ENCODE data around the gene RTL1. TPM values are rescaled to one million over a fixed set of nuclear protein-coding genes. Genes with fewer than 3 reads are reported as not detected.

The RTL1 gene
- total RNA-seq, 1 experiment from 2014 or later, result not detected

GRCh38 chr14:100878271-100879146 lies 25.0 kb downstream of the RTL1 start:
- Mint-ChIP-seq H3K4me3 (no peak overlapping the region), H3K27ac (peak overlapping the region in 1 of 3 experiments; percentile 82; a peak in 2 of 7 replicates), H3K9me3 (peaks cover 10 to 20% of the 10 kb centered on the region in 2 experiments), H3K27me3 (ENCODE audit: low read depth) (peaks cover 17% of the 10 kb centered on the region), H3K4me1 (no peaks in the 10 kb centered on the region), H3K36me3 (ENCODE audit: insufficient read depth in 1 of 3, low read depth in 3 of 3) (peaks cover 6 to 12% (median 8%) of the 10 kb centered on the region in 3 experiments; a peak in 6 of 7 replicates)
- Histone ChIP-seq H4K91ac (ENCODE audit: insufficient read length, low read depth, low read length) (no peak overlapping the region), H3K23me2 (ENCODE audit: insufficient read length, low read depth, low read length, poor library complexity, severe bottlenecking) (no peaks in the 10 kb centered on the region), H3K27ac (ENCODE audit: insufficient read length, low read depth, low read length) (no peak overlapping the region), H2BK120ac (ENCODE audit: low read depth, low read length, poor library complexity, severe bottlenecking) (no peak overlapping the region), H3T11ph (ENCODE audit: low read length) (no peak overlapping the region), H3K9ac (ENCODE audit: extremely low read depth, insufficient read length, low read length) (no peak overlapping the region), H2AK5ac (ENCODE audit: insufficient read length, low read length) (no peak overlapping the region), H3K79me1 (ENCODE audit: insufficient read depth, low read depth, low read length, poor library complexity, severe bottlenecking) (no peaks in the 10 kb centered on the region), H2BK15ac (ENCODE audit: low read depth, low read length) (no peak overlapping the region), H4K8ac (replicated peaks; ENCODE audit: insufficient read length, low read depth, low read length) (no peak overlapping the region), H3K4me2 (ENCODE audit: insufficient read depth, insufficient read length, low read length) (no peak overlapping the region), H3K4me1 (ENCODE audit: insufficient read depth, low read length) (no peaks in the 10 kb centered on the region), H4K5ac (ENCODE audit: insufficient read length, low read depth, low read length) (no peak overlapping the region), H2BK12ac (ENCODE audit: insufficient read length, low read depth, low read length) (no peak overlapping the region), H3K18ac (ENCODE audit: insufficient read length, low read depth, low read length) (peak overlapping the region; percentile 32), H3K56ac (ENCODE audit: insufficient read length, low read depth, low read length) (no peak overlapping the region), H3K9me3 (ENCODE audit: control insufficient read depth, low read depth, low read length) (no peaks in the 10 kb centered on the region), H3K79me2 (ENCODE audit: insufficient read depth, low read length) (no peaks in the 10 kb centered on the region), H2BK20ac (ENCODE audit: low read depth, low read length, poor library complexity, severe bottlenecking) (no peak overlapping the region), H2BK5ac (ENCODE audit: insufficient read length, low read length) (no peak overlapping the region), H3K27me3 (ENCODE audit: insufficient read depth, low read length) (no peaks in the 10 kb centered on the region), H4K20me1 (ENCODE audit: control insufficient read depth, insufficient read depth, insufficient read length) (no peaks in the 10 kb centered on the region), H3K23ac (ENCODE audit: insufficient read length, low read depth, low read length) (no peak overlapping the region), H2AFZ (ENCODE audit: low read length) (no peak overlapping the region), H3K4ac (ENCODE audit: low read depth, low read length) (no peak overlapping the region), H3K14ac (ENCODE audit: insufficient read depth, low read length) (no peak overlapping the region)
- TF ChIP-seq, protein P1, sequence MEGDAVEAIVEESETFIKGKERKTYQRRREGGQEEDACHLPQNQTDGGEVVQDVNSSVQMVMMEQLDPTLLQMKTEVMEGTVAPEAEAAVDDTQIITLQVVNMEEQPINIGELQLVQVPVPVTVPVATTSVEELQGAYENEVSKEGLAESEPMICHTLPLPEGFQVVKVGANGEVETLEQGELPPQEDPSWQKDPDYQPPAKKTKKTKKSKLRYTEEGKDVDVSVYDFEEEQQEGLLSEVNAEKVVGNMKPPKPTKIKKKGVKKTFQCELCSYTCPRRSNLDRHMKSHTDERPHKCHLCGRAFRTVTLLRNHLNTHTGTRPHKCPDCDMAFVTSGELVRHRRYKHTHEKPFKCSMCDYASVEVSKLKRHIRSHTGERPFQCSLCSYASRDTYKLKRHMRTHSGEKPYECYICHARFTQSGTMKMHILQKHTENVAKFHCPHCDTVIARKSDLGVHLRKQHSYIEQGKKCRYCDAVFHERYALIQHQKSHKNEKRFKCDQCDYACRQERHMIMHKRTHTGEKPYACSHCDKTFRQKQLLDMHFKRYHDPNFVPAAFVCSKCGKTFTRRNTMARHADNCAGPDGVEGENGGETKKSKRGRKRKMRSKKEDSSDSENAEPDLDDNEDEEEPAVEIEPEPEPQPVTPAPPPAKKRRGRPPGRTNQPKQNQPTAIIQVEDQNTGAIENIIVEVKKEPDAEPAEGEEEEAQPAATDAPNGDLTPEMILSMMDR (conservative IDR thresholded peaks at IDR 0.05), result no peak
- no CpG with 5 or more reads among the region's 11 CpGs for WGBS (ENCODE audit: extremely low coverage, insufficient read length, low lambda C conversion rate)
- no peak for DNase-seq

Data from H9 (cell line).